ENCODE results near the gene RDH5.

The RDH5 gene

GRCh38 chr12:55720894-55721444 lies 776 bp downstream of the RDH5 start:
- peak; percentile 73 for TF ChIP-seq CTCF (conservative IDR thresholded peaks at IDR 0.05)
- no peak for TF ChIP-seq ZFX (IDR thresholded peaks at IDR 0.05)
- no peak overlapping the region for H3K27ac ChIP-seq

- TF ChIP-seq ZFX (IDR thresholded peaks at IDR 0.05): no peak
- no peak for TF ChIP-seq CTCF (conservative IDR thresholded peaks at IDR 0.05)
- no peak overlapping the region for H3K27ac ChIP-seq
These were observed 1.5 kb downstream of the RDH5 start for GRCh38 chr12:55721601-55722213.

- TF ChIP-seq CTCF (conservative IDR thresholded peaks at IDR 0.05): no peak
- no peak for TF ChIP-seq ZFX (IDR thresholded peaks at IDR 0.05)
These were observed 2.8 kb downstream of the RDH5 start for GRCh38 chr12:55722948-55723347.

GRCh38 chr12:55723516-55724225 lies 3.5 kb downstream of the RDH5 start:
- TF ChIP-seq ZFX (IDR thresholded peaks at IDR 0.05): no peak
- no peak for TF ChIP-seq CTCF (conservative IDR thresholded peaks at IDR 0.05)
- H3K27ac ChIP-seq: no peak overlapping the region

More at GRCh38 chr12:55722948-55723347, 2.8 kb downstream of the RDH5 start:
- no peak overlapping the region for H3K27ac ChIP-seq

GRCh38 chr12:55724226-55724939 lies 4.2 kb downstream of the RDH5 start:
- H3K27ac ChIP-seq: no peak overlapping the region
- TF ChIP-seq ZFX (IDR thresholded peaks at IDR 0.05) (no peak), CTCF (conservative IDR thresholded peaks at IDR 0.05) (peak; percentile 76)

- TF ChIP-seq ZFX (IDR thresholded peaks at IDR 0.05): no peak
- no peak; the same call in 1 of the 2 replicates for TF ChIP-seq CTCF (conservative IDR thresholded peaks at IDR 0.05)
- no peak overlapping the region for H3K27ac ChIP-seq
These were observed 4.7 kb downstream of the RDH5 start for GRCh38 chr12:55724940-55725309.

- no peak overlapping the region for H3K27ac ChIP-seq
- TF ChIP-seq ZFX (IDR thresholded peaks at IDR 0.05) (no peak), CTCF (conservative IDR thresholded peaks at IDR 0.05) (no peak)
These were observed 5.4 kb downstream of the RDH5 start for GRCh38 chr12:55725556-55725955.

All from C4-2B (cell line).